Keratinocyte (primary cell): Measurements from ENCODE around the gene PGC. TPM values are rescaled to one million over a fixed set of nuclear protein-coding genes. Genes with fewer than 3 reads are reported as not detected.

Experiments used
- DNase-seq: peaks from one replicate; pipeline ENCODE4 v3.0.0-alpha.2; 2011; ENCODE audit warnings: low read depth, missing footprints, low spot score
- FAIRE-seq: peaks from 2 replicates; lab custom pipeline; 2011; peaks lifted over from hg19 to GRCh38; lab: Jason Lieb, UNC
- H2AFZ ChIP-seq: 2 replicates; pipeline ENCODE4 v1.6.0; 2012; ENCODE audit warnings: low read length, control low read depth, inconsistent platforms; ENCODE audit not compliant: control insufficient read depth
- H3K27ac ChIP-seq: 2 replicates; pipeline ENCODE4 v1.5.1; 2011; ENCODE audit warnings: low read length; ENCODE audit not compliant: control insufficient read depth, insufficient read depth
- H3K27me3 ChIP-seq: 3 replicates; pipeline ENCODE4 v1.6.0; 2011; ENCODE audit warnings: low read length; ENCODE audit not compliant: control insufficient read depth, insufficient read depth; ENCODE audit errors: extremely low read depth
- H3K36me3 ChIP-seq, 2 experiments: 2 replicates in 1 of 2; 3 replicates in 1 of 2; pipeline ENCODE4 v1.5.1; 2011; ENCODE audit warnings: low read length in 2 of 2, mild to moderate bottlenecking in 1 of 2; ENCODE audit not compliant: control insufficient read depth in 2 of 2, insufficient read depth in 2 of 2; ENCODE audit errors: extremely low read depth in 1 of 2
- H3K4me1 ChIP-seq: 3 replicates; pipeline ENCODE4 v1.5.1; 2011; ENCODE audit warnings: low read length; ENCODE audit not compliant: control insufficient read depth, insufficient read depth; ENCODE audit errors: extremely low read depth
- H3K4me2 ChIP-seq: 3 replicates; pipeline ENCODE4 v1.6.0; 2011; ENCODE audit warnings: low read depth, low read length; ENCODE audit not compliant: control insufficient read depth, insufficient read depth; ENCODE audit errors: extremely low read depth
- H3K4me3 ChIP-seq, 3 experiments: fragments of 200-600 bp in 1 of 3; sonication (generic) in 1 of 3; 2 replicates in 2 of 3; 3 replicates in 1 of 3; pipeline ENCODE4 v1.5.1; 2011 to 2016; ENCODE audit warnings: low read length in 3 of 3, mild to moderate bottlenecking in 3 of 3, control low read depth in 2 of 3, inconsistent platforms in 1 of 3, low read depth in 1 of 3, mixed read lengths in 1 of 3, mixed run types in 1 of 3, moderate library complexity in 1 of 3; ENCODE audit not compliant: control insufficient read depth in 2 of 3, insufficient read depth in 2 of 3; ENCODE audit errors: extremely low read depth in 1 of 3
- H3K79me2 ChIP-seq: 2 replicates; pipeline ENCODE4 v1.6.0; 2012; ENCODE audit warnings: low read length; ENCODE audit not compliant: control insufficient read depth, insufficient read depth
- H3K9ac ChIP-seq: 3 replicates; pipeline ENCODE4 v1.6.0; 2011; ENCODE audit warnings: low read length; ENCODE audit not compliant: control insufficient read depth, insufficient read depth; ENCODE audit errors: extremely low read depth
- H3K9me1 ChIP-seq: 3 replicates; pipeline ENCODE4 v1.6.0; 2011; ENCODE audit warnings: low read length; ENCODE audit not compliant: control insufficient read depth, insufficient read depth; ENCODE audit errors: extremely low read depth
- H3K9me3 ChIP-seq: 2 replicates; pipeline ENCODE4 v1.5.1; 2012; ENCODE audit warnings: low read depth, low read length; ENCODE audit not compliant: control insufficient read depth
- H4K20me1 ChIP-seq: 3 replicates; pipeline ENCODE4 v1.6.0; 2011; ENCODE audit warnings: low read length; ENCODE audit not compliant: control insufficient read depth, insufficient read depth; ENCODE audit errors: extremely low read depth
- CTCF ChIP-seq, 3 experiments: IDR thresholded peaks in 1 of 3; conservative IDR thresholded peaks in 1 of 3; optimal IDR thresholded peaks in 1 of 3; 2 replicates in 2 of 3; 3 replicates in 1 of 3; pipeline versions ENCODE3 to v1.5.1; 2011; ENCODE audit warnings: low read length in 3 of 3, mild to moderate bottlenecking in 3 of 3, moderate library complexity in 2 of 3, control low read depth in 1 of 3, inconsistent platforms in 1 of 3; ENCODE audit not compliant: insufficient read depth in 2 of 3; ENCODE audit errors: extremely low read depth in 1 of 3
- EZH2 ChIP-seq: IDR thresholded peaks from one replicate; pipeline ENCODE4 v1.6.1; 2012; ENCODE audit warnings: inconsistent platforms, mild to moderate bottlenecking, low read length, moderate library complexity
- dilution Hi-C: fragments of 300-500 bp; cut with MboI; formaldehyde crosslinking; loops from one replicate; pipeline ENCODE4 v1.7.0; 2020; ENCODE audit warnings: low sequenced_read_pairs; ENCODE audit not compliant: extremely low pct_ligation_motif_present
- polyA plus RNA-seq, 5 experiments: library from polyadenylated mRNA; depleted of rRNA in 3 of 5; stranded (reverse) in 3 of 5; stranded (forward) in 1 of 5; unstranded in 1 of 5; fragments of >200 nt; gene quantifications; 1 replicate in 1 of 5; 2 replicates in 3 of 5; 3 replicates in 1 of 5; pipeline versions ENCODE4 v1.2.1 to v1.2.3, GENCODE V29; 2011 to 2012; ENCODE audit warnings: missing spikeins in 2 of 5, low read depth in 1 of 5, low replicate concordance in 1 of 5

The PGC gene
- polyA plus RNA-seq, 1 donor (not counting 4 experiments of a cell fraction or from before 2014, with no cell fraction given): not detected

GRCh38 chr6:41733707-41734665, 13.2 kb downstream of the PGC start:
- no peaks in the 10 kb centered on the region for H3K79me2 ChIP-seq
- FAIRE-seq: no peak
- TF ChIP-seq EZH2 (no peak), CTCF (optimal IDR thresholded peaks at IDR 0.05 in 1 of 3, IDR thresholded peaks at IDR 0.05 in 1 of 3, conservative IDR thresholded peaks at IDR 0.05 in 1 of 3; ENCODE audit: extremely low read depth in 1 of 3, insufficient read depth in 2 of 3, low read length in 3 of 3) (no peak)

GRCh38 chr6:41733360-41733706, 13.9 kb downstream of the PGC start:
- Histone ChIP-seq H4K20me1 (no peaks in the 10 kb centered on the region), H3K9ac (peak overlapping the region; percentile 18), H3K9me1 (no peaks in the 10 kb centered on the region), H3K79me2 (no peaks in the 10 kb centered on the region), H3K27me3 (no peaks in the 10 kb centered on the region), H2AFZ (no peak overlapping the region), H3K4me1 (peaks cover 35% of the 10 kb centered on the region), H3K9me3 (no peaks in the 10 kb centered on the region), H3K4me3 (peak overlapping the region in 2 of 3 experiments; percentile 0 to 69), H3K36me3 (no peaks in the 10 kb centered on the region), H3K27ac (peak overlapping the region; percentile 23), H3K4me2 (peak overlapping the region; percentile 79)
- DNase-seq (no peak), FAIRE-seq (no peak)
- dilution Hi-C loops: no loop called here
- TF ChIP-seq CTCF (optimal IDR thresholded peaks at IDR 0.05 in 1 of 3, IDR thresholded peaks at IDR 0.05 in 1 of 3, conservative IDR thresholded peaks at IDR 0.05 in 1 of 3; ENCODE audit: extremely low read depth in 1 of 3, insufficient read depth in 2 of 3, low read length in 3 of 3) (no peak), EZH2 (no peak)

More at GRCh38 chr6:41733707-41734665, 13.2 kb downstream of the PGC start:
- Histone ChIP-seq H3K4me1 (peaks cover 35% of the 10 kb centered on the region), H3K9me3 (no peaks in the 10 kb centered on the region), H3K27ac (peak overlapping the region; percentile 26), H3K4me3 (peak overlapping the region; percentile 57 to 80 (median 69)), H4K20me1 (no peaks in the 10 kb centered on the region), H3K27me3 (no peaks in the 10 kb centered on the region), H3K9me1 (no peaks in the 10 kb centered on the region), H2AFZ (peak overlapping the region; percentile 68), H3K9ac (peak overlapping the region; percentile 50), H3K4me2 (peak overlapping the region; percentile 79), H3K36me3 (no peaks in the 10 kb centered on the region)
- dilution Hi-C loops: no loop called here
- no peak for DNase-seq
